Mesenchymal stem cell (in vitro differentiated cells and primary cell): ENCODE measurements around the gene RNF11.

Experiments used
- DNase-seq: peaks from one replicate; pipeline ENCODE4 v3.0.0-alpha.2; 2013
- H2AFZ ChIP-seq: one replicate; pipeline ENCODE4 v1.6.1; 2013; ENCODE audit warnings: low read depth, mild to moderate bottlenecking, control low read depth, inconsistent platforms, low read length, moderate library complexity
- H2AK5ac ChIP-seq: 2 replicates; pipeline ENCODE4 v1.6.1; 2013; ENCODE audit warnings: low read length, moderate library complexity, mild to moderate bottlenecking, inconsistent platforms; ENCODE audit not compliant: severe bottlenecking
- H2BK120ac ChIP-seq: one replicate; pipeline ENCODE4 v1.6.1; 2013; ENCODE audit warnings: low read depth, mild to moderate bottlenecking, inconsistent platforms, low read length, moderate library complexity
- H2BK12ac ChIP-seq, 2 experiments: one replicate each; pipeline ENCODE4 v1.6.1; 2013; ENCODE audit warnings: inconsistent platforms in 2 of 2, low read length in 2 of 2, mild to moderate bottlenecking in 2 of 2, moderate library complexity in 2 of 2, control low read depth in 1 of 2
- H2BK15ac ChIP-seq: one replicate; pipeline ENCODE4 v1.6.1; 2013; ENCODE audit warnings: mild to moderate bottlenecking, low read depth, inconsistent platforms; ENCODE audit not compliant: poor library complexity, severe bottlenecking
- H2BK5ac ChIP-seq: 2 replicates; pipeline ENCODE4 v1.6.1; 2013; ENCODE audit warnings: low read depth, mild to moderate bottlenecking, low read length, control low read depth, inconsistent platforms; ENCODE audit not compliant: poor library complexity, severe bottlenecking
- H3K14ac ChIP-seq, 2 experiments: one replicate each; pipeline ENCODE4 v1.6.1; 2013; ENCODE audit warnings: inconsistent platforms in 2 of 2, low read length in 2 of 2, control low read depth in 1 of 2, mild to moderate bottlenecking in 1 of 2, moderate library complexity in 1 of 2
- H3K18ac ChIP-seq, 2 experiments: one replicate each; pipeline ENCODE4 v1.6.1; 2013; ENCODE audit warnings: inconsistent platforms in 2 of 2, low read length in 2 of 2, control low read depth in 1 of 2, low read depth in 1 of 2, mild to moderate bottlenecking in 1 of 2
- H3K23ac ChIP-seq, 2 experiments: one replicate each; pipeline ENCODE4 v1.6.1; 2013; ENCODE audit warnings: inconsistent platforms in 2 of 2, low read length in 2 of 2, mild to moderate bottlenecking in 2 of 2, moderate library complexity in 2 of 2, control low read depth in 1 of 2
- H3K27ac ChIP-seq: 2 replicates; pipeline ENCODE4 v1.5.1; 2013; ENCODE audit warnings: mild to moderate bottlenecking, moderate library complexity, low read length, control low read depth, inconsistent platforms; ENCODE audit not compliant: poor library complexity, severe bottlenecking
- H3K27me3 ChIP-seq, 2 experiments: 2 replicates each; pipeline versions ENCODE4 v1.6.1 to v1.7.0; 2013; ENCODE audit warnings: low read length in 2 of 2, mild to moderate bottlenecking in 2 of 2, moderate library complexity in 2 of 2, control low read depth in 1 of 2, inconsistent platforms in 1 of 2; ENCODE audit not compliant: control insufficient read depth in 1 of 2, insufficient read depth in 1 of 2
- H3K36me3 ChIP-seq, 2 experiments: 2 replicates each; pipeline versions ENCODE4 v1.6.1 to v1.7.0; 2013; ENCODE audit warnings: low read length in 2 of 2, control low read depth in 1 of 2, inconsistent platforms in 1 of 2, low read depth in 1 of 2, mild to moderate bottlenecking in 1 of 2; ENCODE audit not compliant: insufficient read depth in 2 of 2, control insufficient read depth in 1 of 2
- H3K4ac ChIP-seq, 2 experiments: one replicate each; pipeline ENCODE4 v1.6.1; 2013; ENCODE audit warnings: inconsistent platforms in 2 of 2, low read length in 2 of 2, mild to moderate bottlenecking in 2 of 2, moderate library complexity in 2 of 2, control low read depth in 1 of 2, low read depth in 1 of 2
- H3K4me1 ChIP-seq: 2 replicates; pipeline ENCODE4 v1.6.1; 2013; ENCODE audit warnings: low read depth, low read length, control low read depth; ENCODE audit not compliant: control insufficient read depth, insufficient read depth
- H3K4me2 ChIP-seq: 2 replicates; pipeline ENCODE4 v1.6.1; 2013; ENCODE audit warnings: low read length, mild to moderate bottlenecking, inconsistent platforms; ENCODE audit not compliant: poor library complexity, severe bottlenecking
- H3K4me3 ChIP-seq, 2 experiments: 2 replicates each; pipeline versions ENCODE4 v1.5.1 to v1.7.0; 2013; ENCODE audit warnings: low read length in 2 of 2, mild to moderate bottlenecking in 2 of 2, control low read depth in 1 of 2, low read depth in 1 of 2; ENCODE audit not compliant: insufficient read depth in 1 of 2
- H3K79me1 ChIP-seq: replicated peaks from 2 replicates; pipeline ENCODE4 v1.6.1; 2013; ENCODE audit warnings: mild to moderate bottlenecking, control low read depth, low read length, inconsistent platforms; ENCODE audit not compliant: poor library complexity, severe bottlenecking
- H3K9ac ChIP-seq: 2 replicates; pipeline ENCODE4 v1.7.0; 2013; ENCODE audit warnings: mild to moderate bottlenecking, low read length, moderate library complexity
- H3K9me3 ChIP-seq: 2 replicates; pipeline ENCODE4 v1.7.0; 2013; ENCODE audit warnings: mild to moderate bottlenecking, low read length; ENCODE audit not compliant: control insufficient read depth
- H4K8ac ChIP-seq: one replicate; pipeline ENCODE4 v1.6.1; 2013; ENCODE audit warnings: inconsistent platforms, mild to moderate bottlenecking, low read length, moderate library complexity
- H4K91ac ChIP-seq: one replicate; pipeline ENCODE4 v1.6.1; 2013; ENCODE audit warnings: mild to moderate bottlenecking, low read length, inconsistent platforms
- WGBS: methylation state at CpG from one replicate; pipeline ENCODE4 v1.1.7; 2013; ENCODE audit warnings: mixed read lengths; 5-methylcytosine and 5-hydroxymethylcytosine counted together

RNF11 gene

GRCh38 chr1:51285055-51285454 is 49.0 kb downstream of the RNF11 start:
- no peak overlapping the region for H2BK12ac ChIP-seq
- H3K4me3 ChIP-seq: no peak overlapping the region
- H3K18ac ChIP-seq: no peak overlapping the region
- no peak overlapping the region for H3K9ac ChIP-seq
- H2BK120ac ChIP-seq: no peak overlapping the region
- no peak overlapping the region for H3K27ac ChIP-seq
- no peaks in the 10 kb centered on the region for H3K27me3 ChIP-seq
- DNase-seq: no peak
- H3K9me3 ChIP-seq: no peaks in the 10 kb centered on the region
- H3K36me3 ChIP-seq: peaks cover 9 to 26% of the 10 kb centered on the region in 2 experiments
- H3K23ac ChIP-seq: no peak overlapping the region
- peaks cover 9% of the 10 kb centered on the region for H3K4me1 ChIP-seq
- WGBS: no CpG with 5 or more reads among the region's 1 CpG
- no peak overlapping the region for H4K8ac ChIP-seq
- no peak overlapping the region for H2BK15ac ChIP-seq
- H2AFZ ChIP-seq: no peak overlapping the region
- H2AK5ac ChIP-seq: no peak overlapping the region
- H4K91ac ChIP-seq: no peak overlapping the region
- no peak overlapping the region for H3K14ac ChIP-seq
- H3K79me1 ChIP-seq: peaks cover 3% of the 10 kb centered on the region
- no peak overlapping the region for H2BK5ac ChIP-seq
- H3K4ac ChIP-seq: no peak overlapping the region
- no peak overlapping the region for H3K4me2 ChIP-seq

DNA sequence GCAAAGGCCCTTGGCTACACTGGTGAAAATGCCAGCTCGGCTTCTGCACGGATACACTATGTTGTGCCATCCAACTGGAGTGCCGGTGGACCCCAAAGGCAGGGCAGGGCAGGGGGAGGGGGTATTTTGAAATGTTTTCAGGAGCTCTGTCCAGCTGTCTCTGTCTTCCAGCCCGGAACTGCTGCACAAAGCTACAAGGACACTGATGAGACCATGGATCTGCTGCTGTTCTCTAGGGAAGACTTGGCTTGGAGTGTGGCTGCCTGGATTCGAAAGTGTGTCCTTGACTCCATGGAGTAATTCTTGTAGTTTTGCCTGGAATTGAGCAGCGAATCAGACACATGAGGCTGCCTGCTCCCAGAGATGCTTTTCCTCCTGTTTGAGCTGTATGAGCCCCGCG is 51.9 kb downstream of the RNF11 start:
- H3K14ac ChIP-seq: no peak overlapping the region
- H3K36me3 ChIP-seq: peaks cover 0 to 19% of the 10 kb centered on the region in 2 experiments
- H3K4me1 ChIP-seq: peaks cover 6% of the 10 kb centered on the region
- H4K8ac ChIP-seq: no peak overlapping the region
- H4K91ac ChIP-seq: no peak overlapping the region
- H3K79me1 ChIP-seq: peaks cover 3% of the 10 kb centered on the region
- H2AK5ac ChIP-seq: no peak overlapping the region
- H3K23ac ChIP-seq: no peak overlapping the region
- 97% methylated on average over 8 of the region's 8 CpGs for WGBS
- no peak overlapping the region for H3K27ac ChIP-seq
- no peak overlapping the region for H2BK12ac ChIP-seq
- no peak overlapping the region for H2BK15ac ChIP-seq
- no peak overlapping the region for H3K4me3 ChIP-seq
- no peak overlapping the region for H2BK120ac ChIP-seq
- H2BK5ac ChIP-seq: no peak overlapping the region
- no peak overlapping the region for H3K4me2 ChIP-seq
- no peak overlapping the region for H3K9ac ChIP-seq
- no peaks in the 10 kb centered on the region for H3K9me3 ChIP-seq
- no peak overlapping the region for H3K4ac ChIP-seq
- no peak overlapping the region for H3K18ac ChIP-seq
- DNase-seq: no peak
- no peak overlapping the region for H2AFZ ChIP-seq
- no peaks in the 10 kb centered on the region for H3K27me3 ChIP-seq

DNA sequence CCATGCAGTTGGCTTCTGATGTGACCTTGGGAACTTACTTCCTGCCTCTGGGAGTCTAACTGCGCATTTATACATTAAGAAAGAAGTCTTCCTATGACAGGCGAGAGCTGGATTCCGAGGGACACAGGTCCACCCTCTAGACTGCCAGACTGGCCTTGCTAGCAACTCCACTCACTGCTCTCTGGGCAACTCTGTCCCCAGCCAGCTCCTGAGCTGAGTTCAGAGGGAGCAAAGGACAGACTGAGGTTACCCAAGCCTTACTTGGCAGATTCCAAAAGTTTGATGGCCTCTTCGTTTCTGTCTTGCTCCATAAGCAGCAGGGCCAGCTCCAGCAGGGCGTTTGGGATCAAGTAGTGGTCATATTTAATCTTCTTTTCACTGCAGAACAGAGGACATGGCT is 52.5 kb downstream of the RNF11 start:
- H3K27me3 ChIP-seq: no peaks in the 10 kb centered on the region
- H3K14ac ChIP-seq: no peak overlapping the region
- no peak overlapping the region for H4K91ac ChIP-seq
- no peak overlapping the region for H2AK5ac ChIP-seq
- H3K4me2 ChIP-seq: no peak overlapping the region
- peaks cover 0 to 17% of the 10 kb centered on the region in 2 experiments for H3K36me3 ChIP-seq
- H3K4ac ChIP-seq: no peak overlapping the region
- WGBS: 90% methylated on average over 5 of the region's 5 CpGs
- H3K4me3 ChIP-seq: no peak overlapping the region
- no peaks in the 10 kb centered on the region for H3K9me3 ChIP-seq
- no peak overlapping the region for H4K8ac ChIP-seq
- no peak overlapping the region for H2BK15ac ChIP-seq
- H3K4me1 ChIP-seq: peaks cover 6% of the 10 kb centered on the region
- no peak for DNase-seq
- no peak overlapping the region for H3K27ac ChIP-seq
- H3K79me1 ChIP-seq: peaks cover 3% of the 10 kb centered on the region
- no peak overlapping the region for H2AFZ ChIP-seq
- no peak overlapping the region for H3K23ac ChIP-seq
- no peak overlapping the region for H2BK120ac ChIP-seq
- no peak overlapping the region for H3K9ac ChIP-seq
- H2BK12ac ChIP-seq: no peak overlapping the region
- H3K18ac ChIP-seq: no peak overlapping the region
- no peak overlapping the region for H2BK5ac ChIP-seq

DNA sequence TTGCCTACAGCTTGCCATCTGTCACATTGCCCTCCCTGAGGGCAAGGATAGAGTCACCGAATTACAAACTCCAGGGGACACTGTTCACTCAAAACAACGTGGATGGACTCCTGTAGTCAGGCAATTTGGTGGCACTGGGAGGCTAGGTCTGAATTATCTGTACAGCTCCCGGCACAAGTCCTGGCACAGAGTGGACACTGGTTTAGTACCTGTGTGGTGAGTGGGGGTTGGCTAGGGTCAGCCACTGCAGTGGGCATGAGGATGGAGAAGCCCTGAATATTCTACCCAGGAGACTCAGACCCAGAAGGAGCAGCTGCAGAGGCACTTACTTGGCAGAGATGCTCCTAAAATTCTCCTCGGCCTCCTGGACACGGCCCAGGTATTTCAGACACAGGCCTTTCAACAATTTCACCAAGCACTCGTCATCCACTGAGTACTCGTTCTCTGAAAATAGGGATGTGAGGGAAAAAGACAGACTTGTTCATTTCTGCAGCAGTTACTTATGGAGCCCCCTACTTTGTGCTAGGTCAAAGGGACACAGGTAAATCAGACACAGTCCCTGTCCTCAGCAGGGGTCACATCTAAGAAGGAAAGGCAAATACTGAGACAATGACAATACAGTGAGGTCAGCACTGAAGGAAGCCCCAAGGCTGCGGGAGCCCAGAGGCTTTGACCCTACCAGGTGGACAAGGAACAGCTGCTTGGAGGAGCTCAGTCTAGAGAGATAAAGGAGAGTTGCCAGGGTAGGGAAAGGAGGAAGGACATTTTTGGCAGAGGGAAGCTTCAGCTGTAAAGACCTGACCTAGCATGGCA is 53.8 kb downstream of the RNF11 start:
- no peak overlapping the region for H3K9ac ChIP-seq
- no peak overlapping the region for H3K18ac ChIP-seq
- H2BK5ac ChIP-seq: no peak overlapping the region
- DNase-seq: no peak
- no peak overlapping the region for H2BK120ac ChIP-seq
- H2BK15ac ChIP-seq: no peak overlapping the region
- no peak overlapping the region for H3K14ac ChIP-seq
- H3K36me3 ChIP-seq: peaks cover 0 to 17% of the 10 kb centered on the region in 2 experiments
- no peak overlapping the region for H3K4me2 ChIP-seq
- no peaks in the 10 kb centered on the region for H3K27me3 ChIP-seq
- H3K4me3 ChIP-seq: no peak overlapping the region
- H3K27ac ChIP-seq: no peak overlapping the region
- no peaks in the 10 kb centered on the region for H3K4me1 ChIP-seq
- H3K9me3 ChIP-seq: no peaks in the 10 kb centered on the region
- WGBS: 97% methylated on average over 8 of the region's 8 CpGs
- no peak overlapping the region for H4K91ac ChIP-seq
- H3K23ac ChIP-seq: no peak overlapping the region
- H3K4ac ChIP-seq: no peak overlapping the region
- H2BK12ac ChIP-seq: no peak overlapping the region
- H4K8ac ChIP-seq: no peak overlapping the region
- peaks cover 1% of the 10 kb centered on the region for H3K79me1 ChIP-seq
- no peak overlapping the region for H2AFZ ChIP-seq
- H2AK5ac ChIP-seq: no peak overlapping the region
